ENCODE results near the gene SLC25A5. TPM values are rescaled to one million over a fixed set of nuclear protein-coding genes. Genes with fewer than 3 reads are reported as not detected.

The SLC25A5 gene
- polyA plus RNA-seq, 1 of the 3 experiments (the other 2 are of a cell fraction) = 387 TPM

DNA sequence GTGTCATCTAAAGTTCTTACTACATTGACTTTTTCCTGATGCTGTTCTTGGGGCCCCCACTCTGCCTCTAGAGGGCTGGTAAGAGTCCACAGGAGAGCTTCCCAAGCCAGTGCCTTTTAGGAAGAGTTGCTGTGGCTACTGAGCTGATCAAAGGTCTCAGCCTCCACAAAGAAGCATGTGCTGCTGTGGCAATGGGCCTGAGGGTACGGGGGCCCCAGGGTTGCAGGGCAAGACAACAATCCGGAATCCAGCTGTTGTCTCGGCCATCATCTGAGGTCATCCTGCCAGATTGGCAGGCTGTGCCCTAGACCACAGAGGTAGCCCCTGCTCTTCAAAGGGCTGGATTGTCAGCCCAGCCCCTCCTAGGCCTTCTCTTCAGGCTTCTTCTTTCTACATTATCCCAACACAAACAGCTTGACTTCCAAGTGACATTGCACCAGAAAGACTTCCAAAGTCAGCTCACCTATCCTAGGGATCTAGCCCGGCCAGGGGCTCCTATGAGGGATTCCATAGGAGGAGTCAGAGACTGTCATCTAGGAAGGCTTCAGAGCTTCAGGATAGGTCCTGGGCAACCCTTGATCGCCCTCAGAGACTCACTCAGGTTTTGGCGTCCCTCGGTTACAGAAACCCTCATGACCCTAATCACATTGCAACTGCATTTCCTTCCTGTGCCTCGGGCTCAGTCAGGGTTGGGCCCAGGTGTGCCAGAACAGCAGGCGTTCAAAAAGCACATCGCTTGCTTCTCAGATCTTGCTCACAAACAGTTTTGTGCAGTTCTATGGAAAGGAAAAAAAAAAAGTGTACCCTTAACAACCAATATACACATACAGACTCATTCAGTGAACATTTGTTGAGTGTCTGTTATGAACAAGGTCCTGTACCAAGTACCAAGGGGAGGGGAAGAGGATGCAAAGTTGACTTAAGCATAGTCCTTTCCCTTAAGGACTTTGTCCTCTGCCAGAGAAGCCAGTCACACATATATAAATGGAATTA, 27.8 kb downstream of the SLC25A5 start:
- H3K4me2 ChIP-seq = no peak overlapping the region
- TF ChIP-seq NFIC (IDR thresholded peaks at IDR 0.05; ENCODE audit: borderline replicate concordance) (no peak), POLR2AphosphoS5 (IDR thresholded peaks at IDR 0.05; ENCODE audit: low read depth, low read length) (no peak), ELF1 (IDR thresholded peaks at IDR 0.05) (no peak), FOSL2 (IDR thresholded peaks at IDR 0.05; ENCODE audit: borderline replicate concordance, low read depth) (no peak), CHD2 (IDR thresholded peaks at IDR 0.05; ENCODE audit: low read length, partially characterized antibody) (no peak), RXRA (IDR thresholded peaks at IDR 0.05; ENCODE audit: borderline replicate concordance, low read depth) (no peak), YY1 (IDR thresholded peaks at IDR 0.05; ENCODE audit: low read depth) (no peak), GATA2 (CRISPR knock-in tag; IDR thresholded peaks at IDR 0.05) (no peak), FOXM1 (IDR thresholded peaks at IDR 0.05; ENCODE audit: low read depth) (no peak), SMC3 (IDR thresholded peaks at IDR 0.05; ENCODE audit: low read depth, low read length) (no peak), NRF1 (IDR thresholded peaks at IDR 0.05; ENCODE audit: low read depth, low read length) (no peak)
- TF ChIP-seq, protein P1, sequence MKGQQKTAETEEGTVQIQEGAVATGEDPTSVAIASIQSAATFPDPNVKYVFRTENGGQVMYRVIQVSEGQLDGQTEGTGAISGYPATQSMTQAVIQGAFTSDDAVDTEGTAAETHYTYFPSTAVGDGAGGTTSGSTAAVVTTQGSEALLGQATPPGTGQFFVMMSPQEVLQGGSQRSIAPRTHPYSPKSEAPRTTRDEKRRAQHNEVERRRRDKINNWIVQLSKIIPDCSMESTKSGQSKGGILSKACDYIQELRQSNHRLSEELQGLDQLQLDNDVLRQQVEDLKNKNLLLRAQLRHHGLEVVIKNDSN (IDR thresholded peaks at IDR 0.05; ENCODE audit: borderline replicate concordance, low read depth) = no peak

DNA sequence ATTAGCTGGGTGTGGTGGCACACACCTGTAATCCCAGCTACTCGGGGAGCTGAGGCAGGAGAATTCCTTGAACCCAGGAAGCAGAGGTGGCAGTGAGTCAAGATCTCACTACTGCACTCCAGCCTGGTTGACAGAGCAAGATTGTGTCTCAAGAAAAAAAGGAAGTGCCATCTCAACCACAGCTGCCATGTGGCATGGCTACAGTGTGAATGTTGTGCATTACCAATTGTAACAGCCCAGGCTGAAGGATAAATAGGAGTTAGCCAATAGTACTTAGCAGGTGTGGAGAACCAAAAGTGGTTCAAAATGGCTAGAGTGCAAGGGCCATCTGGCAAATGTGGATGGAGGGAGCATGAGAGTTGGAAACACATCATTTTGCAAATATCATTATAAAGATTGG, 28.9 kb downstream of the SLC25A5 start:
- Histone ChIP-seq H4K20me1 (ENCODE audit: insufficient read depth) (no peaks in the 10 kb centered on the region), H3K27ac (ENCODE audit: low read depth in 2 of 2, low read length in 1 of 2) (no peak overlapping the region), H3K27me3 (ENCODE audit: insufficient read depth) (peaks cover 9% of the 10 kb centered on the region; the same call in 1 of the 2 replicates), H3K4me2 (no peak overlapping the region), H3K9ac (no peak overlapping the region), H3K4me1 (ENCODE audit: control insufficient read depth in 1 of 2, insufficient read depth in 2 of 2, low read depth in 1 of 2, low read length in 1 of 2) (no peaks in the 10 kb centered on the region), H3K9me2 (no peaks in the 10 kb centered on the region), H3K79me2 (ENCODE audit: insufficient read depth) (no peaks in the 10 kb centered on the region), H3K9me3 (no peaks in the 10 kb centered on the region), H3K36me3 (replicated peaks in 1 of 2; ENCODE audit: control insufficient read depth in 1 of 2, insufficient read depth in 2 of 2, low read length in 1 of 2) (no peaks in the 10 kb centered on the region), H2AFZ (ENCODE audit: low read depth) (no peak overlapping the region), H3K4me3 (ENCODE audit: low read depth in 2 of 2, low read length in 1 of 2) (no peak overlapping the region), H3F3A (replicated peaks; ENCODE audit: insufficient read depth) (peaks cover 1% of the 10 kb centered on the region)
- ChIA-PET CTCF (interaction anchor here (0.5 to 5.0 kb wide), 5 partner anchors 9 to 1170 kb away, joined by 3 to 25 read pairs (median 3); no protein-coding TSS in a partner anchor), POLR2A (no interaction called here)
- whole genome bisulfite sequencing (ENCODE audit: low lambda C conversion rate) = 0% methylated on average over 1 of the region's 1 CpG
- TF ChIP-seq, protein P2, sequence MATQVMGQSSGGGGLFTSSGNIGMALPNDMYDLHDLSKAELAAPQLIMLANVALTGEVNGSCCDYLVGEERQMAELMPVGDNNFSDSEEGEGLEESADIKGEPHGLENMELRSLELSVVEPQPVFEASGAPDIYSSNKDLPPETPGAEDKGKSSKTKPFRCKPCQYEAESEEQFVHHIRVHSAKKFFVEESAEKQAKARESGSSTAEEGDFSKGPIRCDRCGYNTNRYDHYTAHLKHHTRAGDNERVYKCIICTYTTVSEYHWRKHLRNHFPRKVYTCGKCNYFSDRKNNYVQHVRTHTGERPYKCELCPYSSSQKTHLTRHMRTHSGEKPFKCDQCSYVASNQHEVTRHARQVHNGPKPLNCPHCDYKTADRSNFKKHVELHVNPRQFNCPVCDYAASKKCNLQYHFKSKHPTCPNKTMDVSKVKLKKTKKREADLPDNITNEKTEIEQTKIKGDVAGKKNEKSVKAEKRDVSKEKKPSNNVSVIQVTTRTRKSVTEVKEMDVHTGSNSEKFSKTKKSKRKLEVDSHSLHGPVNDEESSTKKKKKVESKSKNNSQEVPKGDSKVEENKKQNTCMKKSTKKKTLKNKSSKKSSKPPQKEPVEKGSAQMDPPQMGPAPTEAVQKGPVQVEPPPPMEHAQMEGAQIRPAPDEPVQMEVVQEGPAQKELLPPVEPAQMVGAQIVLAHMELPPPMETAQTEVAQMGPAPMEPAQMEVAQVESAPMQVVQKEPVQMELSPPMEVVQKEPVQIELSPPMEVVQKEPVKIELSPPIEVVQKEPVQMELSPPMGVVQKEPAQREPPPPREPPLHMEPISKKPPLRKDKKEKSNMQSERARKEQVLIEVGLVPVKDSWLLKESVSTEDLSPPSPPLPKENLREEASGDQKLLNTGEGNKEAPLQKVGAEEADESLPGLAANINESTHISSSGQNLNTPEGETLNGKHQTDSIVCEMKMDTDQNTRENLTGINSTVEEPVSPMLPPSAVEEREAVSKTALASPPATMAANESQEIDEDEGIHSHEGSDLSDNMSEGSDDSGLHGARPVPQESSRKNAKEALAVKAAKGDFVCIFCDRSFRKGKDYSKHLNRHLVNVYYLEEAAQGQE (IDR thresholded peaks at IDR 0.05; ENCODE audit: low read depth, low read length) = no peak
- TF ChIP-seq, protein P3, sequence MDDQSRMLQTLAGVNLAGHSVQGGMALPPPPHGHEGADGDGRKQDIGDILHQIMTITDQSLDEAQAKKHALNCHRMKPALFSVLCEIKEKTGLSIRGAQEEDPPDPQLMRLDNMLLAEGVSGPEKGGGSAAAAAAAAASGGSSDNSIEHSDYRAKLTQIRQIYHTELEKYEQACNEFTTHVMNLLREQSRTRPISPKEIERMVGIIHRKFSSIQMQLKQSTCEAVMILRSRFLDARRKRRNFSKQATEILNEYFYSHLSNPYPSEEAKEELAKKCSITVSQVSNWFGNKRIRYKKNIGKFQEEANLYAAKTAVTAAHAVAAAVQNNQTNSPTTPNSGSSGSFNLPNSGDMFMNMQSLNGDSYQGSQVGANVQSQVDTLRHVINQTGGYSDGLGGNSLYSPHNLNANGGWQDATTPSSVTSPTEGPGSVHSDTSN (IDR thresholded peaks at IDR 0.05) = no peak
- TF ChIP-seq, protein P4, sequence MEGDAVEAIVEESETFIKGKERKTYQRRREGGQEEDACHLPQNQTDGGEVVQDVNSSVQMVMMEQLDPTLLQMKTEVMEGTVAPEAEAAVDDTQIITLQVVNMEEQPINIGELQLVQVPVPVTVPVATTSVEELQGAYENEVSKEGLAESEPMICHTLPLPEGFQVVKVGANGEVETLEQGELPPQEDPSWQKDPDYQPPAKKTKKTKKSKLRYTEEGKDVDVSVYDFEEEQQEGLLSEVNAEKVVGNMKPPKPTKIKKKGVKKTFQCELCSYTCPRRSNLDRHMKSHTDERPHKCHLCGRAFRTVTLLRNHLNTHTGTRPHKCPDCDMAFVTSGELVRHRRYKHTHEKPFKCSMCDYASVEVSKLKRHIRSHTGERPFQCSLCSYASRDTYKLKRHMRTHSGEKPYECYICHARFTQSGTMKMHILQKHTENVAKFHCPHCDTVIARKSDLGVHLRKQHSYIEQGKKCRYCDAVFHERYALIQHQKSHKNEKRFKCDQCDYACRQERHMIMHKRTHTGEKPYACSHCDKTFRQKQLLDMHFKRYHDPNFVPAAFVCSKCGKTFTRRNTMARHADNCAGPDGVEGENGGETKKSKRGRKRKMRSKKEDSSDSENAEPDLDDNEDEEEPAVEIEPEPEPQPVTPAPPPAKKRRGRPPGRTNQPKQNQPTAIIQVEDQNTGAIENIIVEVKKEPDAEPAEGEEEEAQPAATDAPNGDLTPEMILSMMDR (IDR thresholded peaks at IDR 0.05) = no peak
- no peak for TF ChIP-seq EZH2phosphoT487 (IDR thresholded peaks at IDR 0.05; ENCODE audit: borderline replicate concordance, low read depth)
- TF ChIP-seq SMC3 (IDR thresholded peaks at IDR 0.05; ENCODE audit: low read depth, low read length) = no peak
- no peak for TF ChIP-seq POLR2AphosphoS5 (IDR thresholded peaks at IDR 0.05; ENCODE audit: low read depth, low read length)
- TF ChIP-seq FOXM1 (IDR thresholded peaks at IDR 0.05; ENCODE audit: low read depth) = no peak
- TF ChIP-seq RFX5 (IDR thresholded peaks at IDR 0.05; ENCODE audit: low read length) = no peak
- TF ChIP-seq YY1 (IDR thresholded peaks at IDR 0.05; ENCODE audit: low read depth) = no peak
- TF ChIP-seq MEF2A (IDR thresholded peaks at IDR 0.05; ENCODE audit: borderline replicate concordance, low read depth) = no peak
- DNase-seq = no peak

More for the DNA sequence above, 27.8 kb downstream of the SLC25A5 start:
- WGBS (ENCODE audit: low lambda C conversion rate) = 49% methylated on average over 8 of the region's 10 CpGs
- Histone ChIP-seq H3K9me3 (no peaks in the 10 kb centered on the region), H2AFZ (ENCODE audit: low read depth) (no peak overlapping the region), H3K4me3 (ENCODE audit: low read depth in 2 of 2, low read length in 1 of 2) (no peak overlapping the region), H3K4me1 (ENCODE audit: control insufficient read depth in 1 of 2, insufficient read depth in 2 of 2, low read depth in 1 of 2, low read length in 1 of 2) (no peaks in the 10 kb centered on the region), H3F3A (replicated peaks; ENCODE audit: insufficient read depth) (no peaks in the 10 kb centered on the region), H3K27me3 (ENCODE audit: insufficient read depth) (peaks cover 9% of the 10 kb centered on the region; the same call in 1 of the 2 replicates), H3K27ac (ENCODE audit: low read depth in 2 of 2, low read length in 1 of 2) (no peak overlapping the region), H3K9ac (no peak overlapping the region), H3K79me2 (ENCODE audit: insufficient read depth) (no peaks in the 10 kb centered on the region), H4K20me1 (ENCODE audit: insufficient read depth) (no peaks in the 10 kb centered on the region), H3K36me3 (replicated peaks in 1 of 2; ENCODE audit: control insufficient read depth in 1 of 2, insufficient read depth in 2 of 2, low read length in 1 of 2) (no peaks in the 10 kb centered on the region), H3K9me2 (no peaks in the 10 kb centered on the region)
- ChIA-PET CTCF (interaction anchor here (0.8 to 5.0 kb wide), 6 partner anchors 7 to 258 kb away, joined by 3 to 25 read pairs (median 3); no protein-coding TSS in a partner anchor), POLR2A (no interaction called here)
- no peak for DNase-seq

All from SK-N-SH (cell line).